Measurements from ENCODE around the gene SPATA18.

GRCh38 chr4:52028970-52029369 is 22.1 kb upstream of the SPATA18 start:
- TF ChIP-seq, protein P1, sequence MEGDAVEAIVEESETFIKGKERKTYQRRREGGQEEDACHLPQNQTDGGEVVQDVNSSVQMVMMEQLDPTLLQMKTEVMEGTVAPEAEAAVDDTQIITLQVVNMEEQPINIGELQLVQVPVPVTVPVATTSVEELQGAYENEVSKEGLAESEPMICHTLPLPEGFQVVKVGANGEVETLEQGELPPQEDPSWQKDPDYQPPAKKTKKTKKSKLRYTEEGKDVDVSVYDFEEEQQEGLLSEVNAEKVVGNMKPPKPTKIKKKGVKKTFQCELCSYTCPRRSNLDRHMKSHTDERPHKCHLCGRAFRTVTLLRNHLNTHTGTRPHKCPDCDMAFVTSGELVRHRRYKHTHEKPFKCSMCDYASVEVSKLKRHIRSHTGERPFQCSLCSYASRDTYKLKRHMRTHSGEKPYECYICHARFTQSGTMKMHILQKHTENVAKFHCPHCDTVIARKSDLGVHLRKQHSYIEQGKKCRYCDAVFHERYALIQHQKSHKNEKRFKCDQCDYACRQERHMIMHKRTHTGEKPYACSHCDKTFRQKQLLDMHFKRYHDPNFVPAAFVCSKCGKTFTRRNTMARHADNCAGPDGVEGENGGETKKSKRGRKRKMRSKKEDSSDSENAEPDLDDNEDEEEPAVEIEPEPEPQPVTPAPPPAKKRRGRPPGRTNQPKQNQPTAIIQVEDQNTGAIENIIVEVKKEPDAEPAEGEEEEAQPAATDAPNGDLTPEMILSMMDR (IDR thresholded peaks at IDR 0.05), result no peak
- TF ChIP-seq POLR2A (IDR thresholded peaks at IDR 0.05), result no peak
